H1 (cell line): ENCODE measurements around the gene CDH15. TPM values are rescaled to one million over a fixed set of nuclear protein-coding genes. Genes with fewer than 3 reads are reported as not detected.

Experiments used
- CTCF ChIA-PET: fragments of 300-600 bp; sonication (Branson Sonifier 250); formaldehyde crosslinking; loops from one replicate; lab custom pipeline; 2021; ENCODE audit not compliant: partially characterized antibody; lab: Charles Lee
- POLR2A ChIA-PET: fragments of 300-600 bp; sonication (Branson Sonifier 250); formaldehyde crosslinking; loops from one replicate; lab custom pipeline; 2021; ENCODE audit warnings: inconsistent platforms; ENCODE audit not compliant: partially characterized antibody; lab: Charles Lee
- DNase-seq, 2 experiments: peaks; one replicate each; pipeline versions ENCODE4 v3.0.0 to v3.0.0-alpha.2; 2010 to 2022; ENCODE audit warnings: low spot score in 2 of 2, low read depth in 1 of 2, mixed read lengths in 1 of 2
- FAIRE-seq: peaks from 2 replicates; lab custom pipeline; 2011; peaks lifted over from hg19 to GRCh38; lab: Jason Lieb, UNC
- H2AFZ ChIP-seq: 2 replicates; pipeline ENCODE4 v1.8.1; 2012; ENCODE audit warnings: low read length, inconsistent platforms
- H2AK5ac ChIP-seq: 2 replicates; pipeline ENCODE4 v1.6.1; 2013; ENCODE audit warnings: low read depth, low read length
- H2BK120ac ChIP-seq: replicated peaks from 2 replicates; pipeline ENCODE3; 2013; ENCODE audit warnings: low read depth, low read length, inconsistent platforms
- H2BK12ac ChIP-seq: 2 replicates; pipeline ENCODE4 v1.6.1; 2013; ENCODE audit warnings: low read depth, low read length
- H2BK15ac ChIP-seq: 2 replicates; pipeline ENCODE4 v1.6.1; 2013; ENCODE audit warnings: low read length
- H2BK20ac ChIP-seq: 2 replicates; pipeline ENCODE4 v1.6.1; 2013; ENCODE audit warnings: low read length
- H2BK5ac ChIP-seq: 2 replicates; pipeline ENCODE4 v1.6.1; 2013; ENCODE audit warnings: low read depth, low read length
- H3K14ac ChIP-seq: 2 replicates; pipeline ENCODE4 v1.6.1; 2013; ENCODE audit warnings: inconsistent platforms; ENCODE audit not compliant: insufficient read length
- H3K18ac ChIP-seq: 2 replicates; pipeline ENCODE4 v1.6.1; 2013; ENCODE audit warnings: low read length; ENCODE audit errors: extremely low read depth
- H3K23ac ChIP-seq: 2 replicates; pipeline ENCODE4 v1.6.1; 2013; ENCODE audit warnings: inconsistent platforms; ENCODE audit not compliant: insufficient read length
- H3K23me2 ChIP-seq: 2 replicates; pipeline ENCODE4 v1.6.1; 2013; ENCODE audit warnings: low read depth, low read length
- H3K27ac ChIP-seq: 2 replicates; pipeline ENCODE4 v1.6.1; 2011; ENCODE audit warnings: low read depth, low read length, inconsistent platforms
- H3K27me3 ChIP-seq, 4 experiments: replicated peaks in 1 of 4; 1 replicate in 1 of 4; 2 replicates in 3 of 4; pipeline versions ENCODE4 v1.6.1 to v1.8.1; 2011 to 2013; ENCODE audit warnings: low read length in 3 of 4, mild to moderate bottlenecking in 3 of 4, inconsistent platforms in 2 of 4, mixed read lengths in 2 of 4, moderate library complexity in 1 of 4; ENCODE audit not compliant: control insufficient read depth in 3 of 4, insufficient read depth in 3 of 4; ENCODE audit errors: extremely low read depth in 1 of 4
- H3K36me3 ChIP-seq, 4 experiments: 2 replicates each; pipeline versions ENCODE4 v1.6.1 to v1.8.1; 2011 to 2013; ENCODE audit warnings: mild to moderate bottlenecking in 4 of 4, low read length in 3 of 4, moderate library complexity in 2 of 4, control low read depth in 1 of 4, inconsistent platforms in 1 of 4; ENCODE audit not compliant: insufficient read depth in 4 of 4, control insufficient read depth in 2 of 4
- H3K4ac ChIP-seq: replicated peaks from 2 replicates; pipeline ENCODE3; 2013; ENCODE audit warnings: low read length, low read depth, mixed read lengths, inconsistent platforms; ENCODE audit not compliant: insufficient read length
- H3K4me1 ChIP-seq, 4 experiments: replicated peaks in 1 of 4; 1 replicate in 1 of 4; 2 replicates in 3 of 4; pipeline versions ENCODE4 v1.6.1 to v1.8.1; 2011 to 2013; ENCODE audit warnings: low read length in 3 of 4, inconsistent platforms in 2 of 4, mixed read lengths in 1 of 4; ENCODE audit not compliant: insufficient read depth in 4 of 4, control insufficient read depth in 3 of 4
- H3K4me2 ChIP-seq, 2 experiments: 2 replicates each; pipeline versions ENCODE4 v1.6.1 to v1.8.1; 2011 to 2013; ENCODE audit warnings: low read depth in 2 of 2, low read length in 2 of 2, control low read depth in 1 of 2, inconsistent platforms in 1 of 2, mild to moderate bottlenecking in 1 of 2; ENCODE audit not compliant: insufficient read depth in 1 of 2
- H3K4me3 ChIP-seq, 4 experiments: fragments of 200-600, 300-600 bp in 1 of 4; sonication (generic), shearing (Covaris generic), sonication (Bioruptor Twin) in 1 of 4; 2 replicates each; pipeline versions ENCODE4 v1.5.1 to v1.8.1; 2011 to 2016; ENCODE audit warnings: low read length in 4 of 4, low read depth in 3 of 4, control low read depth in 2 of 4, inconsistent platforms in 2 of 4, mild to moderate bottlenecking in 2 of 4, mixed read lengths in 1 of 4, moderate library complexity in 1 of 4; ENCODE audit not compliant: insufficient read depth in 2 of 4; ENCODE audit errors: extremely low read depth in 1 of 4
- H3K56ac ChIP-seq: replicated peaks from 2 replicates; pipeline ENCODE3; 2013; ENCODE audit warnings: low read depth, mild to moderate bottlenecking, mixed read lengths, low read length, inconsistent platforms; ENCODE audit not compliant: insufficient read length
- H3K79me1 ChIP-seq: 2 replicates; pipeline ENCODE4 v1.6.1; 2013; ENCODE audit warnings: low read depth, low read length, control low read depth
- H3K79me2 ChIP-seq, 2 experiments: 2 replicates each; pipeline versions ENCODE4 v1.6.1 to v1.8.1; 2012 to 2013; ENCODE audit warnings: low read length in 2 of 2, mild to moderate bottlenecking in 2 of 2, inconsistent platforms in 1 of 2; ENCODE audit not compliant: insufficient read depth in 2 of 2, control insufficient read depth in 1 of 2
- H3K9ac ChIP-seq, 4 experiments: replicated peaks in 1 of 4; 1 replicate in 1 of 4; 2 replicates in 3 of 4; pipeline versions ENCODE4 v1.6.1 to v1.8.1; 2011 to 2013; ENCODE audit warnings: low read depth in 3 of 4, low read length in 3 of 4, control low read depth in 2 of 4, mild to moderate bottlenecking in 2 of 4, moderate library complexity in 2 of 4, inconsistent platforms in 1 of 4; ENCODE audit errors: extremely low read depth in 1 of 4
- H3K9me3 ChIP-seq, 2 experiments: 2 replicates each; pipeline versions ENCODE4 v1.6.1 to v1.8.1; 2012 to 2013; ENCODE audit warnings: mild to moderate bottlenecking in 2 of 2, moderate library complexity in 2 of 2, control low read depth in 1 of 2, inconsistent platforms in 1 of 2, low read depth in 1 of 2, low read length in 1 of 2, mixed read lengths in 1 of 2; ENCODE audit not compliant: insufficient read depth in 2 of 2
- H4K20me1 ChIP-seq, 2 experiments: replicated peaks in 1 of 2; 2 replicates each; pipeline versions ENCODE3 to v1.8.1; 2011 to 2013; ENCODE audit warnings: inconsistent platforms in 2 of 2, low read length in 2 of 2, mild to moderate bottlenecking in 1 of 2; ENCODE audit not compliant: insufficient read depth in 2 of 2, control insufficient read depth in 1 of 2
- H4K5ac ChIP-seq: 2 replicates; pipeline ENCODE4 v1.6.1; 2013; ENCODE audit warnings: low read length, low read depth, mixed read lengths, inconsistent platforms; ENCODE audit not compliant: insufficient read length
- H4K8ac ChIP-seq: 2 replicates; pipeline ENCODE4 v1.8.0; 2013; ENCODE audit warnings: mild to moderate bottlenecking, moderate library complexity, low read length, inconsistent platforms; ENCODE audit not compliant: insufficient read depth; ENCODE audit errors: extremely low read depth
- H4K91ac ChIP-seq: replicated peaks from 2 replicates; pipeline ENCODE3; 2013; ENCODE audit warnings: low read length, mixed read lengths, inconsistent platforms; ENCODE audit not compliant: insufficient read length
- BCL11A ChIP-seq, 2 experiments: IDR thresholded peaks; one replicate each; pipeline ENCODE4 v1.6.1; 2011; ENCODE audit warnings: low read depth in 2 of 2, low read length in 2 of 2, mild to moderate bottlenecking in 2 of 2
- E2F6 ChIP-seq: IDR thresholded peaks from 2 replicates; pipeline ENCODE4 v1.6.1; 2012; ENCODE audit warnings: inconsistent platforms
- EZH2 ChIP-seq: fragments of 200-600 bp; sonication (generic); IDR thresholded peaks from 2 replicates; pipeline ENCODE4 v1.7.1; 2012; ENCODE audit warnings: low read depth, mild to moderate bottlenecking, moderate library complexity, low read length, inconsistent platforms; ENCODE audit not compliant: severe bottlenecking
- FOSL1 ChIP-seq: IDR thresholded peaks from 2 replicates; pipeline ENCODE4 v1.6.1; 2011; ENCODE audit warnings: mild to moderate bottlenecking, low read depth, low read length, moderate library complexity; ENCODE audit not compliant: insufficient read depth
- GABPA ChIP-seq: IDR thresholded peaks from 2 replicates; pipeline ENCODE4 v1.6.1; 2011; ENCODE audit warnings: mild to moderate bottlenecking, low read length, moderate library complexity, borderline replicate concordance; ENCODE audit not compliant: insufficient read depth
- RFX5 ChIP-seq: IDR thresholded peaks from 2 replicates; pipeline ENCODE4 v1.6.1; 2011; ENCODE audit warnings: low read depth, low read length, improper control_type of control experiment, borderline replicate concordance
- RNF2 ChIP-seq: fragments of 200-900, 300-1000 bp; sonication (generic); IDR thresholded peaks from 2 replicates; pipeline ENCODE4 v1.7.1; 2016; ENCODE audit warnings: borderline replicate concordance, low read depth, mild to moderate bottlenecking, antibody characterized with exemption, low read length; ENCODE audit not compliant: poor library complexity, severe bottlenecking; ENCODE audit errors: missing control alignments
- RXRA ChIP-seq: IDR thresholded peaks from 2 replicates; pipeline ENCODE4 v1.6.1; 2011; ENCODE audit warnings: low read depth, mild to moderate bottlenecking, low read length, moderate library complexity; ENCODE audit not compliant: insufficient read depth
- SP4 ChIP-seq: IDR thresholded peaks from 2 replicates; pipeline ENCODE4 v1.6.1; 2012; ENCODE audit warnings: low read length, inconsistent platforms
- ZNF274 ChIP-seq: IDR thresholded peaks from 2 replicates; pipeline ENCODE4 v1.7.0; 2012; ENCODE audit warnings: low read length, borderline replicate concordance; ENCODE audit errors: extremely low read depth
- WGBS, 2 experiments: shearing (Covaris generic) in 1 of 2; methylation state at CpG; one replicate each; pipeline versions ENCODE4 v1.1.6 to v1.1.7; 2013 to 2015; ENCODE audit warnings: low lambda C conversion rate in 2 of 2, mixed read lengths in 2 of 2, inconsistent platforms in 1 of 2, low coverage in 1 of 2, missing lambda C conversion rate in 1 of 2; ENCODE audit not compliant: insufficient replicate concordance in 2 of 2, insufficient coverage in 1 of 2, insufficient read length in 1 of 2; ENCODE audit errors: extremely low coverage in 1 of 2, missing lambda C conversion rate in 1 of 2; 5-methylcytosine and 5-hydroxymethylcytosine counted together
- polyA plus RNA-seq, 7 experiments: library from polyadenylated mRNA; depleted of rRNA in 3 of 7; stranded (reverse) in 5 of 7; unstranded in 2 of 7; fragments of >200 nt in 5 of 7; fragments of 200-250 nt in 2 of 7; gene quantifications; 1 replicate in 5 of 7; 2 replicates in 1 of 7; 4 replicates in 1 of 7; pipeline versions ENCODE4 v1.2.1 to v1.2.3, GENCODE V29; 2011 to 2013; ENCODE audit warnings: missing spikeins in 2 of 7, mixed read lengths in 2 of 7
- total RNA-seq: library from RNA; stranded (reverse); fragmentation: NEBNext Ultra II Directional; extraction: Animal tissue kit (Norgen Biotek cat#: 25700); gene quantifications from 2 replicates; pipeline ENCODE4 v1.2.1, GENCODE V29; 2021

Gene CDH15
- total and polyA plus RNA-seq, 2 of the 8 experiments (the other 6 are each of a cell fraction or from before 2014, with no cell fraction given), result 0.50 to 0.82 TPM

GRCh38 chr16:89193576-89194293 lies 22.2 kb downstream of the CDH15 start:
- CTCF ChIA-PET, result interaction anchor here (1.6 to 1.9 kb wide), 2 partner anchors 20 to 26 kb away, joined by 4 to 7 read pairs; no protein-coding TSS in a partner anchor
- no peak overlapping the region for H4K5ac ChIP-seq
- no peak overlapping the region for H3K23ac ChIP-seq
- POLR2A ChIA-PET, result interaction anchor here (1.0 kb wide), 1 partner anchor 24 kb away, joined by 3 read pairs; the partner anchor contains the start of gene ZNF778
- DNase-seq (peak in 1 of 2 experiments; percentile 60), FAIRE-seq (no peak)
- H3K56ac ChIP-seq, result no peak overlapping the region
- peaks cover 0 to 9% (median 6%) of the 10 kb centered on the region in 4 experiments; a peak in 6 of 7 replicates for H3K27me3 ChIP-seq
- no peak overlapping the region for H2BK20ac ChIP-seq
- no peak overlapping the region for H3K4ac ChIP-seq
- H2BK12ac ChIP-seq, result no peak overlapping the region
- H3K79me2 ChIP-seq, result no peaks in the 10 kb centered on the region
- no peaks in the 10 kb centered on the region for H3K79me1 ChIP-seq
- no peak overlapping the region for H2AK5ac ChIP-seq
- no peak overlapping the region for H4K91ac ChIP-seq
- H2BK5ac ChIP-seq, result no peak overlapping the region; the same call in 1 of the 2 replicates
- H3K23me2 ChIP-seq, result peaks cover 6% of the 10 kb centered on the region; the same call in 1 of the 2 replicates
- H3K4me2 ChIP-seq, result peak overlapping the region; percentile 56 to 70
- H3K9me3 ChIP-seq, result no peaks in the 10 kb centered on the region; a peak in 1 of 4 replicates
- no peak overlapping the region for H2BK120ac ChIP-seq
- peaks cover 2 to 6% of the 10 kb centered on the region in 2 experiments for H4K20me1 ChIP-seq
- H3K4me1 ChIP-seq, result no peaks in the 10 kb centered on the region; a peak in 2 of 7 replicates
- H2BK15ac ChIP-seq, result no peak overlapping the region
- H3K4me3 ChIP-seq, result peak overlapping the region in 1 of 4 experiments; percentile 56; a peak in 2 of 8 replicates
- H3K9ac ChIP-seq, result no peak overlapping the region
- H3K14ac ChIP-seq, result no peak overlapping the region
- H3K36me3 ChIP-seq, result no peaks in the 10 kb centered on the region
- no peak overlapping the region; the same call in 1 of the 2 replicates for H2AFZ ChIP-seq
- no peak overlapping the region for H4K8ac ChIP-seq
- H3K18ac ChIP-seq, result no peak overlapping the region
- no peak overlapping the region for H3K27ac ChIP-seq
- 79% methylated on average over 32 of the region's 38 CpGs; no CpG with 5 or more reads in 1 of the 2 experiments for WGBS, 2 experiments
- TF ChIP-seq RNF2 (no peak), RXRA (no peak), ZNF274 (no peak), FOSL1 (no peak), RFX5 (no peak), SP4 (no peak), BCL11A (IDR thresholded peaks at IDR 0.05; ENCODE audit: low read depth in 2 of 2, low read length in 2 of 2) (no peak), E2F6 (no peak), EZH2 (no peak), GABPA (no peak)
